HEK293 (cell line): ENCODE measurements around the gene LINC00632.

Experiments
- CTCF ChIA-PET: fragments of 350-600 bp; formaldehyde crosslinking; extraction: SDS; loops from one replicate; lab custom pipeline; 2021; ENCODE audit warnings: antibody characterized with exemption; lab: Yijun Ruan, JAX
- POLR2A ChIA-PET: fragments of 300-600 bp; formaldehyde crosslinking; extraction: SDS; loops from one replicate; lab custom pipeline; 2020; ENCODE audit warnings: antibody characterized with exemption, inconsistent platforms; lab: Yijun Ruan, JAX
- H3K27ac ChIP-seq: fragments of 200-500 bp; sonication (Bioruptor generic); 2 replicates; pipeline ENCODE4 v1.5.1; 2014; ENCODE audit warnings: low read depth, low read length, control low read depth, inconsistent platforms; ENCODE audit errors: extremely low read depth
- H3K36me3 ChIP-seq, 2 experiments: fragments of 200-500 bp in 1 of 2; sonication (Bioruptor generic) in 1 of 2; 1 replicate in 1 of 2; 2 replicates in 1 of 2; pipeline ENCODE4 v1.5.1; 2014 to 2017; ENCODE audit warnings: inconsistent platforms in 2 of 2, low read length in 2 of 2; ENCODE audit not compliant: control insufficient read depth in 2 of 2, insufficient read depth in 1 of 2
- H3K4me1 ChIP-seq: fragments of 200-500 bp; sonication (Bioruptor generic); 2 replicates; pipeline ENCODE4 v1.5.1; 2014; ENCODE audit warnings: mild to moderate bottlenecking, low read length, inconsistent platforms; ENCODE audit not compliant: control insufficient read depth, insufficient read depth
- H3K4me3 ChIP-seq: 2 replicates; pipeline ENCODE4 v1.5.1; 2011; ENCODE audit warnings: low read depth, mild to moderate bottlenecking, control low read depth, low read length, moderate library complexity
- H3K9me3 ChIP-seq: fragments of 200-500 bp; sonication (Bioruptor generic); 2 replicates; pipeline ENCODE4 v1.5.1; 2014; ENCODE audit warnings: low read depth, low read length, inconsistent platforms; ENCODE audit not compliant: control insufficient read depth, insufficient read depth
- CTCF ChIP-seq: fragments of 450-650 bp; formaldehyde crosslinking; IDR thresholded peaks from 2 replicates; pipeline ENCODE4 v1.5.1; 2016; ENCODE audit warnings: missing biosample characterization, missing genetic modification characterization
- ELK4 ChIP-seq: IDR thresholded peaks from 2 replicates; pipeline ENCODE4 v1.6.1; 2011; ENCODE audit warnings: mild to moderate bottlenecking, low read depth, low read length, borderline replicate concordance
- INSM2 ChIP-seq: fragments of 450-650 bp; formaldehyde crosslinking; IDR thresholded peaks from 2 replicates; pipeline ENCODE4 v1.5.1; 2016; ENCODE audit warnings: missing biosample characterization, missing genetic modification characterization
- OVOL3 ChIP-seq: fragments of 450-650 bp; formaldehyde crosslinking; IDR thresholded peaks from 2 replicates; pipeline ENCODE4 v1.5.1; 2016; ENCODE audit warnings: missing biosample characterization, missing genetic modification characterization
- TRIM28 ChIP-seq: IDR thresholded peaks from 2 replicates; pipeline ENCODE4 v1.6.1; 2011; ENCODE audit warnings: low read length, control low read depth, borderline replicate concordance
- ZBTB8A ChIP-seq: fragments of 450-650 bp; formaldehyde crosslinking; IDR thresholded peaks from 2 replicates; pipeline ENCODE4 v1.5.1; 2016; ENCODE audit warnings: missing biosample characterization, missing genetic modification characterization
- ZFP69B ChIP-seq: fragments of 450-650 bp; formaldehyde crosslinking; IDR thresholded peaks from 2 replicates; pipeline ENCODE4 v1.5.1; 2016; ENCODE audit warnings: missing biosample characterization, missing genetic modification characterization
- ZNF112 ChIP-seq: fragments of 450-650 bp; formaldehyde crosslinking; IDR thresholded peaks from 2 replicates; pipeline ENCODE4 v1.5.0; 2017; ENCODE audit warnings: missing biosample characterization, missing genetic modification characterization
- ZNF114 ChIP-seq: fragments of 450-650 bp; formaldehyde crosslinking; IDR thresholded peaks from 2 replicates; pipeline ENCODE4 v1.5.0; 2017; ENCODE audit warnings: missing biosample characterization, missing genetic modification characterization
- ZNF16 ChIP-seq: fragments of 450-650 bp; formaldehyde crosslinking; IDR thresholded peaks from 2 replicates; pipeline ENCODE4 v1.5.1; 2016; ENCODE audit warnings: low read depth, missing biosample characterization, missing genetic modification characterization
- ZNF2 ChIP-seq: fragments of 450-650 bp; formaldehyde crosslinking; IDR thresholded peaks from 2 replicates; pipeline ENCODE4 v1.5.1; 2016; ENCODE audit warnings: missing biosample characterization, missing genetic modification characterization
- ZNF202 ChIP-seq: fragments of 450-650 bp; formaldehyde crosslinking; IDR thresholded peaks from 2 replicates; pipeline ENCODE4 v1.5.1; 2016; ENCODE audit warnings: missing biosample characterization, missing genetic modification characterization, borderline replicate concordance
- ZNF280D ChIP-seq: fragments of 450-650 bp; formaldehyde crosslinking; IDR thresholded peaks from 2 replicates; pipeline ENCODE4 v1.5.1; 2016; ENCODE audit warnings: missing biosample characterization, missing genetic modification characterization
- ZNF324 ChIP-seq: fragments of 450-650 bp; formaldehyde crosslinking; IDR thresholded peaks from 2 replicates; pipeline ENCODE4 v1.5.1; 2016; ENCODE audit warnings: missing biosample characterization, missing genetic modification characterization
- ZNF362 ChIP-seq: fragments of 450-650 bp; formaldehyde crosslinking; IDR thresholded peaks from 2 replicates; pipeline ENCODE4 v1.5.1; 2016; ENCODE audit warnings: missing biosample characterization, missing genetic modification characterization
- ZNF398 ChIP-seq: fragments of 450-650 bp; formaldehyde crosslinking; IDR thresholded peaks from 2 replicates; pipeline ENCODE4 v1.5.1; 2017; ENCODE audit warnings: missing biosample characterization, missing genetic modification characterization
- ZNF596 ChIP-seq: fragments of 450-650 bp; IDR thresholded peaks from 2 replicates; pipeline ENCODE4 v1.5.0; 2018; ENCODE audit warnings: missing biosample characterization, mild to moderate bottlenecking, missing genetic modification characterization, moderate library complexity
- ZNF654 ChIP-seq: fragments of 450-650 bp; formaldehyde crosslinking; IDR thresholded peaks from 2 replicates; pipeline ENCODE4 v1.5.1; 2016; ENCODE audit warnings: low read depth, missing biosample characterization, missing genetic modification characterization
- ZNF670 ChIP-seq: fragments of 450-650 bp; formaldehyde crosslinking; IDR thresholded peaks from 2 replicates; pipeline ENCODE4 v1.5.1; 2016; ENCODE audit warnings: missing biosample characterization, missing genetic modification characterization, low read depth
- ZNF776 ChIP-seq: fragments of 450-650 bp; formaldehyde crosslinking; IDR thresholded peaks from 2 replicates; pipeline ENCODE4 v1.5.0; 2017; ENCODE audit warnings: missing biosample characterization, missing genetic modification characterization, borderline replicate concordance

Gene LINC00632

DNA sequence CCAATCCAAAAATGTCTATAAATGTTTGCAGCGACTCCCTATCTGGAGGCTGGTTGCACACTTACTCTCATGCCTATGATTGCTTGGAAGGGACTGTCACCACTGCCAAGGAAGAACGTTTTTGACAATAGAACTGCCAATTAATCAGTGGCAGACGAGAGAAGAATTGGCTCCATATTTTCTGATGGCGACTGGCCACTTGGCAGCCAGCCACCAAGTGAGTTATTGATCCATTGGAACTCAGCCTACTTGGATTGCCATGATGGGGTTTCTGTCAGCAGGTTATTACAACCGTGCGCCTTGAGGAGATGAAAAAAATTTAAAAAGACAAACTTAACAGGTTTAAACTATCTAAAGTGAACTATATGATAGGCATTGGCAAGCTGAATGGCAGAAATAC is 47.4 kb downstream of the LINC00632 start:
- no peak overlapping the region for H3K27ac ChIP-seq
- H3K4me1 ChIP-seq: no peaks in the 10 kb centered on the region
- no peaks in the 10 kb centered on the region for H3K36me3 ChIP-seq
- H3K9me3 ChIP-seq: no peaks in the 10 kb centered on the region
- TF ChIP-seq ZNF112 (tag by site-specific recombination) (no peak), ZNF280D (tag by site-specific recombination) (no peak), ZFP69B (tag by site-specific recombination) (no peak), ZBTB8A (tag by site-specific recombination) (no peak), ZNF202 (tag by site-specific recombination) (no peak), ZNF16 (tag by site-specific recombination) (no peak), ZNF776 (tag by site-specific recombination) (no peak)
- no peak overlapping the region for H3K4me3 ChIP-seq
- POLR2A ChIA-PET: no interaction called here
- CTCF ChIA-PET: interaction anchor here (1.2 to 2.8 kb wide), 3 partner anchors 9 to 17 kb away, joined by 4 to 19 read pairs (median 4); no protein-coding TSS in a partner anchor

- TF ChIP-seq INSM2: no peak
- TF ChIP-seq ZNF2 (tag by site-specific recombination): 0 out of 2 replicates have a peak, but pooled peaks have one; percentile 19
- no peak for TF ChIP-seq ZNF114 (tag by site-specific recombination)
- TF ChIP-seq ZNF596 (tag by site-specific recombination): peak; percentile 99
- no peak for TF ChIP-seq ZNF324 (tag by site-specific recombination)
- TF ChIP-seq CTCF (tag by site-specific recombination): peak; percentile 78
- TF ChIP-seq ZNF670 (tag by site-specific recombination): no peak
- TF ChIP-seq OVOL3: no peak
- no peak for TF ChIP-seq ELK4
- TF ChIP-seq ZNF362 (tag by site-specific recombination): no peak
- TF ChIP-seq TRIM28: no peak
- no peak for TF ChIP-seq ZNF398 (tag by site-specific recombination)
- TF ChIP-seq ZNF654 (tag by site-specific recombination): peak; percentile 98
- ChIA-PET POLR2A (interaction anchor here (0.6 kb wide), 1 partner anchor 1232 kb away, joined by 3 read pairs; no protein-coding TSS in a partner anchor), CTCF (interaction anchor here (0.6 to 1.9 kb wide), 30 partner anchors 9 to 1888 kb away, joined by 3 to 20 read pairs (median 4); no protein-coding TSS in a partner anchor)
- Histone ChIP-seq H3K4me3 (no peak overlapping the region), H3K4me1 (no peaks in the 10 kb centered on the region), H3K9me3 (no peaks in the 10 kb centered on the region), H3K27ac (no peak overlapping the region), H3K36me3 (no peaks in the 10 kb centered on the region)
These were observed 52.5 kb downstream of the LINC00632 start for GRCh38 chrX:140762061-140762460.
